PC-9 (cell line): Measurements from ENCODE around the gene PCDH9. TPM values are rescaled to one million over a fixed set of nuclear protein-coding genes. Genes with fewer than 3 reads are reported as not detected.

ENCODE experiments used
- BruUV-seq: library from RNA; stranded (reverse); fragments of 400-500 nt; replicated peaks from 2 replicates; lab custom pipeline; 2021; lab: Mats Ljungman, UMichigan
- CTCF ChIA-PET: fragments of 300-600 bp; sonication (Branson Sonifier 250); formaldehyde crosslinking; loops from one replicate; lab custom pipeline; 2022; ENCODE audit warnings: antibody characterized with exemption; lab: Charles Lee
- POLR2A ChIA-PET: fragments of 300-600 bp; sonication (Branson Sonifier 250); formaldehyde crosslinking; loops from one replicate; lab custom pipeline; 2022; ENCODE audit warnings: antibody characterized with exemption; ENCODE audit not compliant: unreplicated experiment; lab: Charles Lee
- DNase-seq, 2 experiments: peaks; one replicate each; pipeline versions ENCODE4 v3.0.0 to v3.0.0-alpha.2; 2015 to 2022; ENCODE audit warnings: mixed read lengths in 1 of 2
- H2AFZ ChIP-seq: fragments of 200-600 bp; sonication (generic); 2 replicates; pipeline ENCODE4 v1.8.1; 2017; ENCODE audit warnings: antibody characterized with exemption
- H3F3A ChIP-seq: fragments of 200-600 bp; sonication (generic); 2 replicates; pipeline ENCODE4 v1.8.1; 2017; ENCODE audit warnings: antibody characterized with exemption, mild to moderate bottlenecking, low read depth; ENCODE audit not compliant: insufficient read depth
- H3K27ac ChIP-seq: fragments of 200-600 bp; sonication (generic); 2 replicates; pipeline ENCODE4 v1.6.1; 2016; ENCODE audit warnings: mixed run types
- H3K27me3 ChIP-seq: fragments of 200-600 bp; sonication (generic); 2 replicates; pipeline ENCODE4 v1.6.1; 2016; ENCODE audit warnings: low read depth, mixed run types; ENCODE audit not compliant: insufficient read depth
- H3K36me3 ChIP-seq: fragments of 200-600 bp; sonication (generic); 2 replicates; pipeline ENCODE4 v1.6.1; 2016; ENCODE audit warnings: low read depth, mixed run types
- H3K4me1 ChIP-seq: fragments of 200-600 bp; sonication (generic); replicated peaks from 2 replicates; pipeline ENCODE4 v1.6.1; 2016; ENCODE audit warnings: mixed run types; ENCODE audit not compliant: insufficient read depth
- H3K4me2 ChIP-seq: fragments of 200-600 bp; sonication (generic); 2 replicates; pipeline ENCODE4 v1.6.1; 2017; ENCODE audit warnings: mixed run types
- H3K4me3 ChIP-seq: fragments of 200-600 bp; sonication (generic); 2 replicates; pipeline ENCODE4 v1.6.1; 2016; ENCODE audit warnings: mixed run types
- H3K79me2 ChIP-seq: fragments of 200-600 bp; sonication (generic); 2 replicates; pipeline ENCODE4 v1.6.1; 2017; ENCODE audit warnings: low read depth, mixed run types
- H3K9me2 ChIP-seq: fragments of 200-600 bp; sonication (generic); 2 replicates; pipeline ENCODE4 v1.8.1; 2017; ENCODE audit warnings: mild to moderate bottlenecking; ENCODE audit not compliant: insufficient read depth
- H3K9me3 ChIP-seq: fragments of 200-600 bp; sonication (generic); 2 replicates; pipeline ENCODE4 v1.8.1; 2016; ENCODE audit warnings: low read depth; ENCODE audit not compliant: insufficient read depth
- H4K20me1 ChIP-seq: fragments of 200-600 bp; sonication (generic); 2 replicates; pipeline ENCODE4 v1.8.1; 2017; ENCODE audit not compliant: insufficient read depth
- CTCF ChIP-seq: fragments of 200-600 bp; sonication (generic); conservative IDR thresholded peaks from 2 replicates; pipeline ENCODE4 v1.6.1; 2017; ENCODE audit warnings: mixed run types, antibody characterized with exemption, mild to moderate bottlenecking, moderate library complexity
- EZH2 ChIP-seq: fragments of 200-600 bp; sonication (generic); IDR thresholded peaks from 2 replicates; pipeline ENCODE4 v1.8.0; 2017; ENCODE audit warnings: antibody characterized with exemption, low read depth
- intact Hi-C: fragments of 100-400 bp; cut with micrococcal nuclease; formaldehyde crosslinking; loops from one replicate; pipeline ENCODE4 v1.10.0; 2022; ENCODE audit not compliant: unreplicated experiment
- total RNA-seq: library from RNA; stranded (reverse); gene quantifications from 2 replicates; pipeline ENCODE4 v1.2.3, GENCODE V29; 2021

The PCDH9 gene
- total RNA-seq, 1 experiment from 2014 or later = 0.37 TPM

GRCh38 chr13:67107979-67108378 lies 122.2 kb downstream of the PCDH9 start:
- DNase-seq = no peak
- Histone ChIP-seq H3K9me3 (no peaks in the 10 kb centered on the region), H3K79me2 (no peaks in the 10 kb centered on the region), H3K4me1 (no peaks in the 10 kb centered on the region), H3K36me3 (no peaks in the 10 kb centered on the region), H3K4me3 (no peak overlapping the region), H3K27me3 (no peaks in the 10 kb centered on the region), H3K27ac (no peak overlapping the region), H3F3A (no peaks in the 10 kb centered on the region), H4K20me1 (no peaks in the 10 kb centered on the region), H3K9me2 (no peaks in the 10 kb centered on the region), H3K4me2 (no peak overlapping the region), H2AFZ (no peak overlapping the region)
- ChIA-PET POLR2A (no interaction called here), CTCF (no interaction called here)
- TF ChIP-seq EZH2 (no peak), CTCF (no peak)
- no TSS peak for BruUV-seq
- intact Hi-C loops = no loop called here

- ChIA-PET CTCF (no interaction called here), POLR2A (no interaction called here)
- intact Hi-C loops = no loop called here
- no peaks in the 10 kb centered on the region for H3K27me3 ChIP-seq
- BruUV-seq = no TSS peak
- H2AFZ ChIP-seq = no peak overlapping the region
- no peak overlapping the region for H3K4me3 ChIP-seq
- no peaks in the 10 kb centered on the region for H3K36me3 ChIP-seq
- H3K4me2 ChIP-seq = no peak overlapping the region
- no peaks in the 10 kb centered on the region for H3K9me2 ChIP-seq
- no peaks in the 10 kb centered on the region for H3K4me1 ChIP-seq
- no peak for DNase-seq
- TF ChIP-seq EZH2 = no peak
- no peak for TF ChIP-seq CTCF
- no peaks in the 10 kb centered on the region for H3K79me2 ChIP-seq
- no peaks in the 10 kb centered on the region for H4K20me1 ChIP-seq
- no peaks in the 10 kb centered on the region for H3K9me3 ChIP-seq
- H3F3A ChIP-seq = no peaks in the 10 kb centered on the region
- H3K27ac ChIP-seq = no peak overlapping the region
Measured at GRCh38 chr13:67106502-67107057, 123.6 kb downstream of the PCDH9 start.

GRCh38 chr13:67101730-67102467 lies 128.2 kb downstream of the PCDH9 start:
- Histone ChIP-seq H3K27ac (no peak overlapping the region), H3F3A (no peaks in the 10 kb centered on the region), H3K9me3 (no peaks in the 10 kb centered on the region), H3K36me3 (no peaks in the 10 kb centered on the region), H3K4me1 (no peaks in the 10 kb centered on the region), H4K20me1 (no peaks in the 10 kb centered on the region), H3K4me2 (no peak overlapping the region), H2AFZ (no peak overlapping the region), H3K79me2 (no peaks in the 10 kb centered on the region), H3K27me3 (no peaks in the 10 kb centered on the region), H3K9me2 (no peaks in the 10 kb centered on the region), H3K4me3 (no peak overlapping the region)
- intact Hi-C loops = no loop called here
- no TSS peak for BruUV-seq
- no peak for DNase-seq
- ChIA-PET CTCF (no interaction called here), POLR2A (no interaction called here)
- TF ChIP-seq EZH2 (no peak), CTCF (no peak)
